Progenitor cell of endocrine pancreas (in vitro differentiated cells): ENCODE data around the gene OGDH. TPM values are rescaled to one million over a fixed set of nuclear protein-coding genes. Genes with fewer than 3 reads are reported as not detected.
A peak's percentile ranks its signal among the peaks of the same experiment; 100 is the strongest.

Source experiments
- DNase-seq: peaks from one replicate; pipeline ENCODE4 v3.0.0; 2021; ENCODE audit warnings: low spot score; ENCODE audit not compliant: unreplicated experiment
- H3K27ac Mint-ChIP-seq: 2 replicates; pipeline ENCODE4 v1.8.0; 2021; ENCODE audit warnings: mild to moderate bottlenecking, moderate library complexity, mixed read lengths
- H3K27me3 Mint-ChIP-seq: 2 replicates; pipeline ENCODE4 v1.8.0; 2021; ENCODE audit warnings: mixed read lengths
- H3K36me3 Mint-ChIP-seq: 2 replicates; pipeline ENCODE4 v1.8.0; 2022; ENCODE audit warnings: mixed read lengths; ENCODE audit not compliant: insufficient read depth
- H3K4me1 Mint-ChIP-seq: 2 replicates; pipeline ENCODE4 v1.8.0; 2021; ENCODE audit warnings: low read depth, mixed read lengths
- H3K4me3 Mint-ChIP-seq: 2 replicates; pipeline ENCODE4 v1.8.0; 2021; ENCODE audit warnings: low read depth, mild to moderate bottlenecking, moderate library complexity, mixed read lengths
- H3K9me3 Mint-ChIP-seq: 2 replicates; pipeline ENCODE4 v1.8.0; 2021; ENCODE audit warnings: low read depth, mixed read lengths
- CTCF ChIP-seq: fragments of 200-600 bp; sonication (generic); IDR thresholded peaks from one replicate; pipeline ENCODE4 v1.5.0; 2021; ENCODE audit warnings: antibody characterized with exemption, mild to moderate bottlenecking; ENCODE audit not compliant: unreplicated experiment
- total RNA-seq: library from RNA; stranded (reverse); gene quantifications from 2 replicates; pipeline ENCODE4 v1.2.1, GENCODE V29; 2021

The OGDH gene
- total RNA-seq, 1 donor from 2014 or later: 105 TPM

DNA sequence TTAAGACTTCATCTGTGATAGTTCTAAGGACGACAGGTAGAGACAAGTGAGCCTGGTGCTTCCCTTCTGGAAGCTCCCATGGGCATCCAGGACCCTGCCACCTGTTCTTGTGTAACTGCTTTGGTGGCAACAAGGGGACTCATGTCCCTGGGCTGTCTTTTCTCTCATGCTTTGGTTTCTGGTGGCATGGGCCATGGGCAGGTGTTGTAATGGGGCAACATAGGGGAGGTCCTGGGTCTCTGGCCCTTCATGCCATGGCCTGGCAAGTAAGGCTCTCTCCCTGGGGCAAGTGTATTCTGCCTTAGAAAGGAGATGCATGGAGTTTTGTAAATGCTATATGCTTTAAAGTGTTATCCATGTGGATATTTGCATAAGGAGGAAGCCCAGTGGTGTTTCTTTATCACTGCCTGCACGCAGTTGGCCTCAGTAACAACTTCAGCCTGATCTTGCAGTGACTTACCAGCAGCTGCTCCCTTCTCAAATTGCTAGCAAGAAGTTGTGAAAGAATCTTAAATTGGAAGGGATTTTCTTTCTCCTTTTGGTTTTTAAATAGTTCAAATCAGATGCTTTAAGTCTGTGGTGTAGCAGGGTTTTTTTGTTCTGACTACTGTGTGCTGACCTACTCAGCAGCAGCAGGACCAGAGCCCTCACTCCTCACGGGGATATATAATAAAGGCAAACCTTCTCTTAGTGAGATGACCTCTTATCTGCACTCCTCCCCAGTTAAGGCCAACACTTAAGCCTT, 39.9 kb downstream of the OGDH start:
- peaks cover 5% of the 10 kb centered on the region for H3K36me3 Mint-ChIP-seq
- no peak for TF ChIP-seq CTCF
- no peak overlapping the region for H3K27ac Mint-ChIP-seq
- no peaks in the 10 kb centered on the region for H3K9me3 Mint-ChIP-seq
- no peaks in the 10 kb centered on the region for H3K27me3 Mint-ChIP-seq
- no peak overlapping the region for H3K4me3 Mint-ChIP-seq
- no peaks in the 10 kb centered on the region for H3K4me1 Mint-ChIP-seq
- DNase-seq: no peak

DNA sequence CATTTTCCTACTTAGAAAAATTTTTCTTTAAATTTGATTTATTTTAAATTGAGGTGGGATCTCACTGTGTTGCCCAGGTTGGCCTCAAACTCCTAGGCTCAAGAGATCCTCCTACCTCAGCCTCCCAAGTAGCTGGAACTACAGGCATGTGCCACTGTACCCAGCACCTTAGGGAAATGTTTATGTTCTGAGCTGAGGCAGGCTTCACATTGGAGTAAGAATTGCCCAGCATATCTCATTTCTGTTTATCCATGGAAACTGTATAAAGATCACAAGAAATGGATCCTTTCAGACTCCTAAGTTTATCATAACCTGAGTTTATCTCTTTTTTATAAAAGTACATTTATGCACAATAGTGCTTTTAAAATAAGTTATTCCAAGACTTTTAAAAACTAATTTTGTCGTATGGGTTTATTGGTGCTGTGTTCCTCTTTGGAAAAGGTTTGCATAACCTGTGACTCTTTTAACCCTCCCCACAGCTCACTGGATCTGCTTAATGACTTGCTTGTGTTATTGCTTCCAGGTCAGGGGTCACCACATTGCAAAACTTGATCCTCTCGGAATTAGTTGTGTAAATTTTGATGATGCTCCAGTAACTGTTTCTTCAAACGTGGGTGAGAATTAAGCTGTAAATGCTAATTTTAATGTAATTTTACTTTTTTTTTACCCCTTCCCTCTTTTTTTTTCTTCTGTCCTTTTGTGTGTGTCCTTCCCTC, 40.7 kb downstream of the OGDH start:
- no peaks in the 10 kb centered on the region for H3K4me1 Mint-ChIP-seq
- H3K4me3 Mint-ChIP-seq: no peak overlapping the region
- H3K27ac Mint-ChIP-seq: no peak overlapping the region
- no peak for TF ChIP-seq CTCF
- no peak for DNase-seq
- no peaks in the 10 kb centered on the region for H3K27me3 Mint-ChIP-seq
- H3K9me3 Mint-ChIP-seq: no peaks in the 10 kb centered on the region
- H3K36me3 Mint-ChIP-seq: peaks cover 5% of the 10 kb centered on the region

GRCh38 chr7:44647981-44648714, 41.7 kb downstream of the OGDH start:
- peaks cover 8% of the 10 kb centered on the region for H3K36me3 Mint-ChIP-seq
- no peak for DNase-seq
- H3K4me3 Mint-ChIP-seq: no peak overlapping the region
- no peak for TF ChIP-seq CTCF
- H3K27ac Mint-ChIP-seq: peak overlapping the region; percentile 41
- no peaks in the 10 kb centered on the region for H3K27me3 Mint-ChIP-seq
- no peaks in the 10 kb centered on the region for H3K9me3 Mint-ChIP-seq
- H3K4me1 Mint-ChIP-seq: no peaks in the 10 kb centered on the region

DNA sequence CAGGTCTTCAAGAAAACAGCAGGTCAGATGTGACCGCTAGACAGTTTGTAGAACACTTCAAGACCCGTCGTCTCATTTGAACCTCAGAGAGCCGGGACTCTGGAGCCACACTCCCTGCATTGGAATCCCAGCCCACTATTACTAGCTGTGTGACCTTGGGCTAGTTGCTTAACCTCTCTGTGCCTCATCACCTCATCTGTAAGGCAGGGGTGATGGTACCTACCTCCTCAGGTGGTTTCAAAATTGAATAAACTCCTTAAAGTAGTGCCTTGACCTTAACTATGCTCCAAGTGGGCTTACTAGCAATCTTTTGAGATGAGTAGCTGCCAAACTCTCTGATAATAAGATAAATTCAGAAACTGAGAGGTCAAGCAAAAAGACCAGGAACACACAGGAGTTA, 43.8 kb downstream of the OGDH start:
- H3K4me1 Mint-ChIP-seq: no peaks in the 10 kb centered on the region
- H3K4me3 Mint-ChIP-seq: no peak overlapping the region
- H3K27me3 Mint-ChIP-seq: no peaks in the 10 kb centered on the region
- peaks cover 9% of the 10 kb centered on the region for H3K36me3 Mint-ChIP-seq
- H3K9me3 Mint-ChIP-seq: no peaks in the 10 kb centered on the region
- TF ChIP-seq CTCF: no peak
- no peak overlapping the region for H3K27ac Mint-ChIP-seq
- no peak for DNase-seq

GRCh38 chr7:44650772-44651171, 44.3 kb downstream of the OGDH start:
- peaks cover 9% of the 10 kb centered on the region for H3K36me3 Mint-ChIP-seq
- H3K4me3 Mint-ChIP-seq: no peak overlapping the region
- DNase-seq: no peak
- no peaks in the 10 kb centered on the region for H3K4me1 Mint-ChIP-seq
- no peak overlapping the region for H3K27ac Mint-ChIP-seq
- no peaks in the 10 kb centered on the region for H3K27me3 Mint-ChIP-seq
- no peaks in the 10 kb centered on the region for H3K9me3 Mint-ChIP-seq
- TF ChIP-seq CTCF: no peak
